HG03571 (cell line): ENCODE results near the gene CHAD.
"Not testable (repeated sequence)": the region's sequence is repeated elsewhere in the genome, so short reads cannot be mapped to it uniquely, and the experiment has no call there.

Source experiments
- ATAC-seq: cut with Tn5 transposase; IDR thresholded peaks from one replicate; pipeline ENCODE4 v1.9.1; 2021; ENCODE audit not compliant: unreplicated experiment

Gene CHAD

DNA sequence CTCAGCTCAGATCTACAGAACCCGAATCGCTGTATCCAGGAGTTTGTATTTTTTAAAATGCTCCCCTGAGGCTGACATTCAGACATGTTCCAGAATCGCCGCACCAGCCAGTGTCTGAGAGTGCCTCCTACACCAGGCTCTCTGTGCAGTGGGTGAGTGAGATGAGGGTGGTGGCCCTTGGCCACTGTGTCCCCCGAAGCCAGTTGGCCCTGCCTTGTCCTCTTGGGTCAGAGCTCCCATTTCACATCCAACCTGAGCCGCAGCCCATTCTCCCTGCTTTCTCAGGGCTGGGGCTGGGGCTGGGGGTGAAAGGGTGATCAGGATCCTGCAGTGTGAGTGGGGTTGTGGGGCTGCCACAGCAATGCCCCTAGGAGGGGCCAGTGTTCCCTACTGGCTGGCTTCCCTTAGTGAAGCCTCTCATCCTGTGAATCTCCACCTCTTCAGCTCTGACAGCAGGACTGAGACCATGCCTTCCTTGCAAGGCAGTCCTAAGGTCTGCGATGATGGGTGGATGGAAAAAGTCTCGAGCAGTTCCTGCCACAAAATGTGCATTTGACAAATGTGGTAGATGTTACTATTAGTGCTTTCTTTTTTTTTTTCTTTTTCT, 26.6 kb upstream of the CHAD start:
- no peak for ATAC-seq

DNA sequence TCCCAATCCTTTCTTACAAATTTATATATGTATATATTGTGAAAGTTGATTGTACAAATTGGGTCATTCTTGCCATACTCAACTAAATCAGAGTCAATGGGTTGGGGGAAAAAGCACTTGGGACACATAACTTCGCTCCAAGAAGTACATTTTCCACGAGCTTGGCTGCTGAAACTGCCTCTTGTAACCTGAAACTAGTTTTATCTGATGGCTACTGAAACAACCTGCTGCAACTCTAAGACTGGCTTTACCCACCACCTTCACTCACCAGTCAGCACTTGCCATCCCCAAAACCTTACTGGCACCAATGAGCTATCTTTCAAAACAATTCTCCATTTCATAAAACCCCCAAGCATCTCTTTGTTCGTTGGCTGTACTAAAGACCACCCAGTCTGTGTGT, 25.1 kb upstream of the CHAD start:
- no peak for ATAC-seq

DNA sequence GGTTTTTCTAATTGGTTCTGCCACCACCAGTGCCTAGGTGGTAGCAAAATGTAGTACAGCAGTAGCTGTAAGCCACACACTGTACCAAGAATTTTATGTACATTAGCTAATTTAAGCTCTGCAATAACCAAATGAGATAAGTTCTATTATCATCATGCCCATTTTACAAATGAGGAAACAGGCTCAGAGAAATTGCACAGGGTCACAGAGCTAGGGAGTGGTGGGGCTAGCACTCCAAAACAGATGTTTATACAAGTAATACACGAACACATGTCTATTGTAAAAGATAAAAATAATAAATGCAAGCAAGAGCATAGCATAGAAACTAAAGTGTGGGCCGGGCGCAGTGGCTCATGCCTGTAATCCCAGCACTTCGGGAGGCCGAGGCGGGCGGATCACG, 23.5 kb upstream of the CHAD start:
- no peak for ATAC-seq

DNA sequence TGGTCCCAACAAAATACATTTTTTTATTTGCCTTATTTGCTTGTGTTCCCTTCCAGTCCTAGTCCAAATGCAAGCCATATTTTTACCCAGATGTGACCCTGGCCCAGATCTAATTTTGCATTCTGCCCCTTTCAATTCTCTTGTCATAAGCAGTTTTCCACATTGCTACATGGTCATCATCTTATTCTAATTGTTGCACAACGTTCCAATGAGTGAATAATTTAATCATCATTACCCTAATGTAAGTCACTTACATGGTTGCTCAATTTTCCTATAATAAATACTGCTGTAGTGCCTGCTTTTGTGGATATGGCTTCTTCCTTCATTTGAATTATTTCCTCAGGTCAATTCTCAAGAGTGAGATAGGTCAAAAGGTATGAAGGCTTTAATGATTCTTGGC, 22.8 kb upstream of the CHAD start:
- ATAC-seq: no peak

DNA sequence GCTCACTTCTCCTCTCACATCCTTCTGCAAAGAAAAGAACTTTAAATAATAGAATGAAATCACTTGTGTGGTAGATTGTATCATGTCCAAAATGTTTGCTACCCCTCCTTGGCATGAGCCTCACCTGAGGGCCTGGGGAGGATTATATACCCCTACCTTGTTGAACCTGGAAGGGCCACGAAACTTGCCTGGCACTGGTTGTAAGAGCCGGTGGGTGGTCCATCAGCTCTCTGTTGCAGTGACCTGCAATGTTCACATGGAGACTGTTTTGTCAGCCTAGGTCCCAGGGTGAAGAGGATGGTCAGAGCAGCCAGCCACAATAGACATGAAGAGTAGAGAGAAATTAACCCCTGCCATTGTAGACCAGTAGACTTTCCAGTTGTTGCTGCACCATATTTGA, 20.2 kb upstream of the CHAD start:
- no peak for ATAC-seq

DNA sequence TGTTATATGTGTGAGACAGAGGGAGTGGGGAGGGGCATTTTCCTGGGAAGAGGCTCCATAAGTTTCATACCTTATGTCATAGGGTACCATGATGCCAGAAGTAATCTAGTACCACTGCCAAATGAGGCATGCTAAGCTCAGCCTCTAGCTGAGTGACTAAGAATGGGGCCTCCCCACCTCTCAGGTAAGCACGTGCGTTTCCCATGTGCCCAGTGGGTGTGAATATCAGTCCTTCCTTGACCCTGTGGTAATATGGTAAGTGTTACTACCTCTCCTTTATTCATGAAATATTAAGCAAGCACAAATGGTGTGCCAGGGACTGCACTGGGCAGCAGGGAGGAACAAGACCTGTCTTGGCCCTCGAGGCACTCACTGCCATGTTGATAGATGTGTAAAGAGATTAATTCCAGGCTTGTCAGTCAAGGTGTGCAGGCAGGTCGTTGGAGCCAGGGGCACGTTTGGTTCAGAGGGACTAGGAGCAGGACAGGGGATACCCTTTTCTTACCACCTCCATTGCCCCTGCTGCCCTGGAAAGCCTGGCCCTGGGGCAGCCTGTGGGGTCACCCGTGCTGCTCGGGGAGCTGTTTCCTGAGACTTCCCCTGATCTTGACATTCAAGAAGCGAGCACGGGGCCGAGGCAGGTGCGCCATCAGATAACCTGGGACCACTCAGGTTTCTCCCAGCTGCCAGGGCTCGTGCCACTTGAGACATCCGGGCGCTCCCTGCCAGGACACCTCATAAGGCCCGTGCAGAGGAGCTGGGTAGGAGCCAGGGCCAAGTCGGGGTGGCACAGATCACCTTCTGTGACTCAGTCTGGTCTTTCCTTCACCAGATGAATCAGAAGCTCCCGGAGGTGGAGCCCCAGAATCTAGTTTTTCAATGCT, 18.8 kb upstream of the CHAD start:
- ATAC-seq: no peak

DNA sequence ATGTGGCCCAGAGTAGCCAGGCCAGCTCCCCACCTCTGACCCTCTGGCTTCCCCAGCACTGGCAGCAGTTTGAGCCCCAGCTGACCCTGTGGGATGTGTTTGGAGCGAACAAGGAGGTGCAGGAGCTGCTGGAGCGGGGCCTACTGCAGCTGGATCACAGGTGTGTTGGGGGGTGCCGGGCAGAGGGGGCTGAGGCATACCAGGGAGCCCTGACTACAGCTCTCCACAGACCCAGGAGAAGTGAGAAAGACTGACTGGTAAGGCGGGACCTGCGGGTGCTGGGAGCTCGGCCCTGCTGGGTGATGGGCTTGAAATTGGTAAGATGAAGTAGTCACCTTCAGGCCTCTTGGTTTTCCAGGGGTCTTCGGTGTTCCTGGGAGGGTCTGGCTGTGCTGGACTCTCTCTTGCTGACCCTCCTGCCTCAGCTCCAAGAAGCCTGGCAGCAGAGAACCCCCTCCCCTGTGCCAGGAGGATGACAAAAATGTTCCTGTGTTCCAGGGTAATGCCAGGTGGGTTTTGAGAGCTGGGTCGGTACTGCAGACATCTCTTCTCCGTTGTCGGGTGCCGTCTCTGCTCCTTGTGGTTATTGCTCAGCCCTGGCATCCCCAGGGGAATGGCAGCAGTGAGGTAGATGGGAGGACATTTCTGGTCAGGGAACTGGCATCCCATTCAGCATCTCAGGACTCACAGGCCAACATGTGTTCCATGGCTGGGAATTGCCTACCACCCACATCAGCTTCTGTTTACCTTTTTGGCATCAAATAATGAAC, 15.9 kb upstream of the CHAD start:
- no peak for ATAC-seq

DNA sequence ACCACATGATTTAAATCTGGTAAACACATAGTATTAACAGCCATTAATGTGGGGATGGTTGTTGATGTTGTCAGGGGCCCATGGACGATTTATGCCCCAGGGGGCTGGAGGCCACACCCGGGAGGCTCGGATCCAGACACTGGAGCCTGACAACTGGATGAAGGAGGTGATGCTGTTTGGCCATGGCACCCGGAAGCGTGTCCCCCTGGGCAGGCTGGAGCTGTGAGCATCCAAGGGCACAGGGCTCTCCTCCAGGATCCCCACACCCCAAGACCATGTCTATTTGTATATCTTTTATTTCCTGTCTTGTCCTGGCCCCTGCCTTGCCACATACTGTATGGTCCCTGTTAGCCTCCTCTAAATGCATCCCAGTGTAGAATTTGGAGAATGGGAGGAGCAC, 14.6 kb upstream of the CHAD start:
- no peak for ATAC-seq

DNA sequence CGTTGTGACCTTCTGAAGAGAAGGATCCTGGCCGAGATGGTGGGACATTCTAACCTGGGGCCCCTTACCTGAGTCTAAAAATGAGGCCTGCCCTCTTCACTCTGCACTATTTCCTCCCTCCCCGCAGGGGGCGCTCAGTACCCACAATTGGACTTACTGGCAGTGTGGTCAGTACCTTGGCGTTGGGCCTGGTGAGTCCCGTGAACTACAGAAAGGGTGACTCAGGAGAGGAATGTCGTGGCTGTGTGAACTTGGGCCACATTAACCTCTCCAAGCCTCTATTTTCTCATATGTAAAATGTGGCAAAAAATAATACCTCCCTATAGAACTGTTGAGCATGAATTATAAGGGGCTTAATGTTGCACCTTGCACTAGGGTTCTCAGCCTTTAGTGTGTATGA, 13.8 kb upstream of the CHAD start:
- no peak for ATAC-seq

DNA sequence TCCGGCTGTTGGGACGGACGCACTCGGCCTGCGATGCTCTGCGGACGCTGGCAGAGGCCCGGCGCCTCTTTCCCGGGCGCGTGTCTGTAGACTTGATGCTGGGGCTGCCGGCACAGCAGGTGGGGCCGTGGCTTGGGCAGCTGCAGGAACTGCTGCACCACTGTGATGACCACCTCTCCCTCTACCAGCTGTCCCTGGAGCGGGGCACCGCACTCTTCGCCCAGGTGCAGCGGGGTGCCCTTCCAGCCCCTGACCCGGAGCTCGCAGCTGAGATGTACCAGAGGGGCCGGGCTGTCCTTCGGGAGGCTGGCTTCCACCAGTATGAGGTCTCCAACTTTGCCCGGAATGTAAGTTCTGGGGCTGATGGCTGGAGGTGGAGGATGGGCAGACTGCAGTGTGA, 13.4 kb upstream of the CHAD start:
- ATAC-seq: no peak

DNA sequence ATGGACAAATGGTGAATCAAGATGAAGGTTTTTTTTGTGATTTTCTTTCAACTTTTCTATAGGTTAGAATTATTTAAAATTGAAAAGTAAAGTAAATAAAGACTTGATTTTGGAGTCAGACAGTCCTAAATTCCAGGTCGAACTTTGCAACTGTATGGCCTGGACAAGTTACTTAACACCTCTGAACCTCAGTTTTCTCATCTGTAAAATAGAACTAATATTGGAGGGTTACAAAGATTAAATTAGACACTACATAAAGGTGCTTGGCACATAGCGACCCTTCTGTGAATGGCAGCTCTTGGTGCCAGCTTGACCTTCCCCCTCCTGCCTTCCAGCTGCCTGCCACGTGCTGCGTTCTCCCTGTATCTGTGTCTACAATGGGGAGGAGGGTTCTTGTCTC, 13.0 kb upstream of the CHAD start:
- ATAC-seq: no peak

DNA sequence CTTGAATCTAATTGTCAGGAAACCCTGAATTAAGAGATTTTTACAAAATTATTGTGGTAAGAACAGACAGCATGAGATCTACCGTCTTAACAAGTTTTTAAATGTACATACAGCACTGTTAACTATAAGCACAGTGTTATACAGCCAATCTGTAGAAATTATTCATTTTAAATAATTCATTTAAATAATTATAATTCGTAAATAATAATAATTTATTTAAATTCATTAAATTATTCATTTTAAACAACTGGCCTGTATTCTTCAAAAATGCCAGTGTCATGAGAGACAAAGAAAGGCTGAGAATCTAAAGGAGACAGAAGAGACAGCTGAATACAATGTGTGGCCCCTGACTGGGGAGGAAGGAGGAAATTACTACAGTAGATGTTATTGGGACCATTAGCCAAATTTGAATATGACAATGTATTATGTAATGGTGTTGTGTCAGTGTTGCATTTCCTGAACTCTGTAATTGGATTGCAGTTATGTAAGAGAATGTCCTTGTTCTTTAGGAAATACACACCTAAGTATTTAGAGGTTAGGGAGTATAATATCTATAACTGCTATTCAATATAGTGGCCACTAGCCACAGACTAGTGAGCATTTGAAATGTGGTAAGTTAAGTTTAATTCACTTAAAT, 12.3 kb upstream of the CHAD start:
- no peak for ATAC-seq

DNA sequence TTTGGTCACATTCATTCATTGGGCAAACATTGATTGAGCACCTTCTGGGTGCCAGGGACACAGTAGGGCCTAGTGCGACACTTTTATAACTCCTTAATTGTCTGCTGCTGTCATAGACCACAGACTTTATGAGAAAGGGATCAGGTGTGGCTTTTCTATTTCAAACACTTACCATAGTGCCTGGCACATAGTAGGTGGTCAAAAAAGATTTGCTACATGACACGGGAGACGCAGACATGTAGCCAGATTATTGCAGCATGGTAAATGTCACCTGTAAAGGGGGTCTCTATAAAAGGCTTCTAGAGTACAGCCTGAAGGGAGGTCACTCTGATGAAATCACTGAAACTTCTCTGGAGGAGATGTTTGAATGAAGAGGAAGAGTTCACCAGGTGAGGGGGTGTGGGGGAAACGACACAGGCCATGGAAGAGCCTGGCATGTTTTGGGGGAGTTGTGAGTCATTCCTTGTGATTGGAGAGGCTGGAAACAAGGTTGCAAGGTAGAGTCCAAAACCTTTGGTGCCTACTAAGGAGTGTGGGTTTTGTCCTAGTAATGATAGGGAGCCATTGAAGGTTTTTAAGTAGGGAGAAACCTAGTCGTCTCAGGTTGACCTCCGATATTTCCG, 11.6 kb upstream of the CHAD start:
- ATAC-seq: no peak

DNA sequence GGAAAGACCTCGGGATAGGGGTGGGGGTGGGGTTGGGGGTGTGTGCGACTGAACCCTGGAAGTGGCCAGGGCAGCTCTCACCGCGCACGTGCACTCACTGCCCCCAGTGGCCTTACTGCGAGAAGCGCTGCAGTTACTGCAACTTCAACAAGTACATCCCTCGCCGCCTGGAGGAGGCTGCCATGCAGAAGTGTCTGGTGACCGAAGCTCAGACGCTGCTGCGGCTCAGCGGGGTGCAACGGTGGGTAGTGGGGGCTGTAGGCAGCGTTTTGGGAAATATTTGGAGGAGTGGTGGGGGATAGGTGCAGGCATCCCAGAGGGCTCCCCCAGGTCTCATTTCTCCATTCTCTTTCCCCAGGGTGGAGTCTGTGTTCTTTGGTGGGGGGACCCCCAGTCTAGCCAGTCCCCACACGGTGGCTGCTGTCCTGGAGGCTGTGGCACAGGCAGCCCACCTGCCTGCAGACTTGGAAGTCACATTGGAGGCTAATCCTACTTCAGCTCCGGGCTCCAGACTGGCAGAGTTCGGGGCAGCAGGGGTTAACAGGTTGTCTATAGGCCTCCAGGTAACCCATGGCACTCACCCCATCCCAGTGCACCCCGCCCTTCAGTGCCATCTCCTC, 11.0 kb upstream of the CHAD start:
- no peak for ATAC-seq

DNA sequence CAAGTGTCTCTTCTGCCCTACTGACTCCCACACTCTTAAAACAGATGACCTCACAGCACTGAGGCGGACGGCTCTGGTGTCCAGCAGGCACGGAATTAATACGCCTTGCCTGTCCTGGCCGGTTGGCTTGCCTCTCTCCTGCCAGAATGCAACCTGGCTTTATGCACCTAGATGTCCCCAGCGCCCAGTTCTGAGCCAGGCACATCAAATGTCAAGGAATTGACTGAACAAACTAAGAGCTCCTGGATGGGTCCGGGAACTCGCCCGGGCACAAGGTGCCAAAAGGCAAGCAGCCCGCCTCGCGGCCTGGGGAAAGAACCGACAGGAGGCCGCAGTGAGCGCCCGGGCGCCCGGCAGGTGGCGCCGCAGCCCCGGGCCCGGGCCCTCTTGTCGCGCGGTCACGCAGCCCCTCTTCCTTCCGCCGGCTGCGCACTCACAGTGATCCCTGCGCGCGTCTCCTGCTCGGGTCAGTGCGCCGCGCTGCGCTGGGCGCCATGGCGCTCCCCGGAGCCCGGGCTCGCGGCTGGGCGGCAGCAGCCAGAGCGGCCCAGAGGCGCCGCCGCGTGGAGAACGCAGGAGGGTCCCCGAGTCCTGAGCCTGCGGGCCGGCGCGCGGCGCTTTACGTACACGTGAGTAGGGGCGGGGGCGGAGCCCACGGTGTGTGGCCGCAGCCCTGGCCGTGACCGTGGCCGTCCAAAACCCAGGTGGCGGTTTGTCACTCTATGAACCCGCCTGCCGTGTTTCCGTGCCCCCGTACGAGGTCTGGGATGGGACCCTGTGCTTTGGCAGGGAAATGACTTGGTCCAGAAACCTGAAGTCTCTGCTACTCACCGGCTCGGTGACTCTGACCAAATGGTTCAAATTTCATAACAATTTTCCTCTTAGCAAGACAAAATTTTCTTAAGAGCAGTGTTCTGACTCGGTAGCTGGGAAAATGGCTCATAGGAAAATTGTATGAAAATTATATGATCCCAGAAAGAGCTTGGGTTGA, 10.0 kb upstream of the CHAD start, which contains the start of gene RSAD1:
RSAD1 (plus strand) TSS at position 470 of the 991 bp plus-strand sequence; CDS start at position 495, 25 bp downstream.
- peak; percentile 90 for ATAC-seq

DNA sequence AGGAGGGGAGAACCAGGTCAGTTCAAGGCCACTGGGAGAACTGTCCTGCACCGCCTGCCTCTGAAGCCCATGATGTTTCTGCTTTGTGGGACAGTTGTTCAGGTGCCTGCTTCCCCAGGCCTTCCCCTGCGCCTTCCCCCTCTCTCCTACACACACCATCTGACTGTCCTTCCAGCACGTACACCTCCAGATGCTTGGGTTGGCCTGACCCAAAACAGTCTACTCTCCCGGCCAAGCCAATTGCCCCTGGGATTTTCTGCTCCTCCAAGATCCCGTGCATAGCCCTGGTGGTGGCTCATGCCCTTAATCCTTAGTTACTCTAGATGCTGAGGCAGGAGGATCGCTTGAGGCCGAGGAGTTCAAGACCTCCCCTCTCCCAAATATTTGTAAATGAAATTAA, 9.3 kb upstream of the CHAD start:
- ATAC-seq: no peak

DNA sequence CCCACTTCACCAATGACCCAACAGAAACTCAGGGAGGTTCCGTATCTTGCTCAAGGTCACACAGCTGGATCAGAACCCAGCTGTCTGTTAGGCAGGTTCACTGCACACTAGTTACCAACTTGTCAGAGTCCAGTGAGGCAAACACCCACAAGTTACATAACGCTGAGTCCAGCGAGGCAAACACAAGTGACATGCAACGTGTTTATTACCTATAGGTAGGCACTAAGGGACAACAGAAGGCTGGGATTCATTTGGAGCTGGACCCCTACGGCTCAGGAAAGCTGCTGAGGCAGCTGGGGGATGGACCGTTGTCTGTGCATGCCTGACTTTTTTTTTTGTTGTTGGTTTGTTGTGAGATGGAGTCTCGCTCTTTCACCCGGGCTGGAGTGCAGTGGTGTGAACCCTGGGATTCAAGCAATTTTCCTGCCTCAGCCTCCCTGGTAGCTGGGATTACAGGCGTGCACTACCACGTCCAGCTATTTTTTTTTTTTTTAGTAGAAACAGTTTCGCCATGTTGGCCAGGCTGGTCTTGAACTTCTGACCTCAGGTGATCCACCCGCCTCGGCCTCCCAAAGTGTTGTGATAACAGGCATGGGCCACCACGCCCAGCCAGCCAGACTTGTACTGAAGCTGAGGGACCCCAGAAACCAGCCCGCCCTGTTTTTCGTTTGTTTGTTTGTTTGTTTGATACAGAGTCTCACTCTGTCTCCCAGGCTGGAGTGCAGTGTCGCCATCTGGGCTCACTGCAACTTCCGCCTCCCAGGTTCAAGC, 8.1 kb upstream of the CHAD start:
- ATAC-seq: no peak

DNA sequence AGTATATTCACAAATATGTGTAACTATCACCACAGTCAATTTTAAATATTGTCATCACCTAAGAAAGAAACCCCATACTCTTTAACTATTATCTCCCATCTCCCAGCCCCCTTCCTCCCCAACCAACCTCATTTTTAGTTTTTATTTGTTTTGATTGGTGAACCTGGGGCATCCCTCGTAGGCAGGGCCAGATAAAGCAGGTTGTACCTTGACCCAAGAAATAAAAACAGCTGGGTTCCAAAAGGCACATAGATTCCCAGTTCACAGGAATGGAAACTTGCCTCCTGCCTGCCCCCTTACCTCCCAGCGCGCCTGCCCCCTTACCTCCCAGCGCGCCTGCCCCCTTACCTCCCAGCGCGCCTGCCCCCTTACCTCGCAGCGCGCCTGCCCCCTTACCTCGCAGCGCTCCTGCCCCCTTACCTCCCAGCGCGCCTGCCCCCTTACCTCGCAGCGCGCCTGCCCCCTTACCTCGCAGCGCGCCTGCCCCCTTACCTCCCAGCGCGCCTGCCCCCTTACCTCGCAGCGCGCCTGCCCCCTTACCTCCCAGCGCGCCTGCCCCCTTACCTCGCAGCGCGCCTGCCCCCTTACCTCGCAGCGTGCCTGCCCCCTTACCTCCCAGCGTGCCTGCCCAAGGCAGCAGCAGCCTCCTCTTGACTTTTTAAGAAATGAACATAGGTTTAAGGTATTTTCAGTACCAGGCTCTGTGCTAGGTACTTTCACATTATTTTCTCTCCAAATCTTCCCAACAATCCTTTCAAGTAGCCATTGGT, 7.3 kb upstream of the CHAD start:
- ATAC-seq: not testable (repeated sequence)
